ENCODE measurements around the gene STEAP1B.
"Not testable (repeated sequence)": the region's sequence is repeated elsewhere in the genome, so short reads cannot be mapped to it uniquely, and the experiment has no call there.

STEAP1B gene

GRCh38 chr7:22496912-22497311, 3.1 kb downstream of the STEAP1B start:
- DNase-seq (ENCODE audit: low spot score) = peak; percentile 36

DNA sequence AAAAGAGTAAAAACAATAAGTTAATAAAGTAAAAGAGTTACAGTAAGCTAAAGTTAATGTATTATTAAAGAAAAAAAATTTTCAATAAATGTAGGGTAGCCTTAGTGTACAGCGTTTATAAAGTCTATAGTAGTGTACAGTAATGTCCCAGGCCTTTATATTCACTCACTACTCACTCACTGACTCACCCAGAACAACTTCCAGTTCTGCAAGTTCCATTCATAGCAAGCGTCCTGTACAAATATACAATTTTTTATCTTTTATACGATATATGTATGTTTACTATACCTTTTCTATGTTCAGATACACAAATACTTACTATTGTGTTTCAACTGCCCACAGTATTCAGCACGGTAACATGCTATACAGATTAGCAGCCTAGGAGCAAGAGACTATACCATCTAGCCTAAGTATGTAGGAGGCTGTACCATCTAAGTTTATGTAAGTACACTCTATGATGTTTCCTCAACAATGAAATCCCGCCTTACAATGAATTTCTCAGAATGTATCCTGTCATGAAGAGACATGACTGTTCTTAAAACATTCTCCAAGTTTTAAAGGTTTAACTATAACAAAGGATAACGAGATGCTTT, 3.6 kb downstream of the STEAP1B start:
- DNase-seq (ENCODE audit: low spot score) = peak; percentile 18

DNA sequence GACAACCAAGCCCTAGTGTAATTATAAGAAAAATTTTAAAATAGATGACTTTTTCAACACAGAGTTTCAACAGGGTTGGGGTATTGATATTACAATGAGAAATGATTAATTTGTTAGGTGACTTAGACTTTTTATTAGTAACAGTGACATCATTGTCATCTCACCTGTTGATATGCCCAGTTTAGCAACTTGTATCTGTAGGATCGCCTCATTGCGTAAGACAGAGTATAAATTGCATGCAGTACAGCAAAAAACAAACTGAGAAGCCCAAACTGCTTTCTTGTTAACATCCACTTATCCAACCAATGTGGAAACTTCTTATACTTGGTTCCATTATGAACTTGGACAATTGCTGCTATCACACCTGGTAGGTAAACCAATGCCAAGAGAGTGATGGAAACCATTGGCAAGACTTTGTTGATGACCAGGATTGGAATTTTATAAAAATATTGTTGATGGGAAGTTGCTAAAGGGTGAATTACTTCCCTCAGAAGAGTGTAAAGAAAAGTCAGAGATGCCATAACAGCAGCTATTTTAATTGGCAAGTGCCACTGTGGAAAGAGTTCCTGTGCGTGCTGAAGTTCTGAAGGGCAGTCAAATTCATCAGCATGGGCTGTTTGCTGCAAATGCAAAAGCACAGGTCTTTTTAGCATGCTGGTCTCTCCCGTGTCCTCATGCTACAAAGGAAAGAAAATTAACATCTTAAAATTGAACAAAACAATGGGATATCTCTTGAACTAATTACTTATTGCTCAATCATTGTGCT, 6.6 kb downstream of the STEAP1B start:
- not testable (repeated sequence) for DNase-seq (ENCODE audit: low spot score)

GRCh38 chr7:22488643-22489462, 11.1 kb downstream of the STEAP1B start:
- DNase-seq (ENCODE audit: low spot score) = peak; percentile 65

DNA sequence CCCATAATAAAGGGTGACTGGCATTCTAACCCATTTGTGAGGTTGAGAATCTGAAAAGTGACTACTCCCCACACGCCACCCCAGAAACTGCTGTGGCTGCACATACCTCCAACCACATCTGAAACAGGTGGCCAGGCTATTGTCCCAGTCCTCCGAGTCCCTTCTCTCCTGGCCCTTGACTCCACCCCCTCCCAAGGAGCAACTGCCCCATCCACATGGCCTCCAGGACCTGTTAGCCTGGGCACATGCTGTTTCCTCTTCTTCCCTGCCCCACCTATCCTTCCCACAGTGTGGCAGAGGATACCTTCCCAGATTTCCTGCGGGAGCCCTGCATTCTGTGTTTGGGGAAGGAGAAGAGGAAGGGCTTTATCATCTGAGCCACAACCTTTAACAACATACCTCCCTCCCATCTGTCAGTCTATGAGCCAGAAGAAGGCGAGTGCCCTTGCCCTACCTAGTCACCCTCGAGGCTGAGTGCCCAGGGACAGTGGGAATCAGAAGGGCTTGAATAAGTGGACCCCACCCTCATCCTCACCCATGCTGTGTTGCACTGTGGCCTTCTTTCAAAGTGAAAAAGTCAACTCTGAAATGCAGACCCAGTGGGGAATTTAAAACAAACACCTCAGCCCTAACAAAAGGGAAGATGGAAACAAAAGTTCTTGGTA, 11.9 kb downstream of the STEAP1B start:
- DNase-seq (ENCODE audit: low spot score) = no peak

DNA sequence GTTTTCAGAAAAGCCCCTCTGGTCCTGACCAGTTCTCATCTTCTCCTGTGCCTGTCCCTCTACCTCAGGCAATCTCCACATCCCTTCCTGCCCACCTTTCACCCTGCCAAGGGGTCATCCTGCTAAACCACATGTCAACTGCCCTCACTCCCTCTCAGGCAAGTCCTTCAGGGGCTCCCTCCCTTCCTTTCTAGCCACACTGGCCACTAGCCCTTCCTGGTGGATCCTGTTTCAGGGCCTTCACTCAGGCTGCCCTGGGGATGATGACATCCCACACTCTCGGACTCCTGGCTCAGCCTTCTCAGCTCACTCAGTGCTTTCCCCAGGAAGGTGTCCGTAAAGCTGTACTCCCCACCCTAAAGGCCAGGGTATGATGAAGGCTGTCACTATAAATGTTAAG, 13.4 kb downstream of the STEAP1B start:
- DNase-seq (ENCODE audit: low spot score) = no peak

- DNase-seq (ENCODE audit: low spot score) = no peak
Measured at GRCh38 chr7:22485189-22485588, 14.8 kb downstream of the STEAP1B start.

GRCh38 chr7:22482503-22482902, 17.5 kb downstream of the STEAP1B start:
- no peak for DNase-seq (ENCODE audit: low spot score)

DNA sequence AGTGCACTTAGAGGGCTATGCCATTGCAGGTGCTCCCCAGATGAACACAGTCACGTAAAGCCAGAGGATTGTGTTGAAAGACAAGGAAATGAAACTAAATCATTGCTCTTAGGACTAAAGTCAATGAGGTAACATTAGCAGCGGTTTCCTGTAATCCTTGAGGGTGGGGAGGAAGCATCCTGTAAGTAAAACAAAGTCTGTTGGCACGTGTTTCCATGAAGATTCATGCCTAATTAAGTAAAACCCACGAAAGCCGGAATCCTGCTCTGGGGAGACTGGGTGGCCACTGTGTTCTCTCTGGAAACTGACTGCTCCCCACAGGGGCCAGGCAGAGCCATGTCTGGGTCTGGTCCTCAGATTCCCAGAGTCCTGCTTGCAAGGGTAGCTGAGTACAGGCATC, 18.3 kb downstream of the STEAP1B start:
- no peak for DNase-seq (ENCODE audit: low spot score)

DNA sequence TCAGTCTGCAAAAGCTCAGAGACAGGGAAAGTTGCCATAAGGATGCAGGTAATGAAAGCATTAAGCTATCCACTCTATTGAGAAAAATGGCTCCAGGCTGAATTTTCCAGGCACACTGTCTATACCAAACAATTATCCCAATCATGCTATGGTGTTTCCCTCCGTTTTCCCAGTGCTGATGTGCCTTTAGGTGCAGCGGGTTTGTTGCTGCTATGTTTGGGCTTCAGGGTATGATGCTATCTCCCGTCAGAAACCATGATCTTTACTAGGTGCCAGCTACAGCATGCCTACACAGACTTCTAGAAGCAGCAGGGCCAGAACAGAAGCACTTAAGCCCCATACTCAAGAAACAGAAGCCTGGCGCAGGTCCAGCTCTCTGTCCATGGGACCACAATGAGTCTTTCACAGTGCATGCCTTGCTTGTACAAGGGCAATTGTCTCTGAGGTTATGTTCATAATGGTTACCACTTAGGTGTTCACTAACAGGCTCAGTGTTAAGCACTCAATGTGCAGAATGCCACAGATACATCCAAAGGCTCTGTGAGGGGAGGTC, 19.4 kb downstream of the STEAP1B start:
- DNase-seq (ENCODE audit: low spot score) = no peak

DNA sequence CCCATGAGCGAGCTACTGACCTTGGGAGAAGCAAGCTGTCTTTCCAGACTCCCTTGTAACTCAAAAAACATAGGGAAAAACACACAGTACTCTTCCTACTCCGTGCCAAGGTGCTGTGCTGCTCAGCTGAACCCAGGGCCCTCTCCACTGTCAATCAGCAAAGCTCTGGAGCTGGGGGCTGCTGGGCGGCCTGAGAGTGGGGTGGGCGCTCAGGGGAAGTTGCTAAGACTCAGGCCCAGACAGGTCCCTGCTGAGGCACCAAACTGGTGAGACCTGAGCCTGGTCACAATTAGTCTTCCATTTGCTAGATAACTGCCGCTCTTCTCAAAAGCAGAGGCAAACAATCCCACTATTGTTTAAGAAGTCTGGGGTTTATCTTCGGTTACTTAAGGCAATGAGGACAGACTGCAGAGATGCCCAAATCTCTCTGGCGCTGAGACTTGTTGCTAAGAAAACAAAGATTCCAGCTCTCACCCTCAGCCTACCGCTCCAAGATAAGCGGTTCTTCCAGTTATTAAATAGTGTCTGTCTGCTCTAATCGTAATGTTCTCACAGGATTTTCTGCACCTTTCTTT, 22.0 kb downstream of the STEAP1B start:
- DNase-seq (ENCODE audit: low spot score) = no peak

DNA sequence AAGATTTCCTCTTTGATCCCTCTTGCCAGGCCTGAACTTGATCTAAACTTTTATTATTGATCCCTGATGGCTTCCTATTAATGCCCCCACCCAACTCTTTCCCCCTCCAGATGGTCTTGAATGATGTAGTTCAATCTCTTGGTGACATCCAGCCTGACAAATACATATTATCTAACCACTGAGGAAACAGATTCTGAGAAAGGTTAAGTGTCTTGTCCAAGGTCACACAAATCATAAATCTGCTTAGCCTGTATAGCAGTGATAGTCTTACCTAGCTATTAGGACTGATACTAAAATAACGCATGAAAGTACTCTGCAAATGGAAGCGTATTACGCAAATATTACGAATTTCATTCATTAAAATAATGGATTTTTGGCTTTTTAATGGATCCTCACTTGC, 22.7 kb downstream of the STEAP1B start:
- DNase-seq (ENCODE audit: low spot score) = no peak

- DNase-seq (ENCODE audit: low spot score) = no peak
Measured at GRCh38 chr7:22476824-22477223, 23.2 kb downstream of the STEAP1B start.

DNA sequence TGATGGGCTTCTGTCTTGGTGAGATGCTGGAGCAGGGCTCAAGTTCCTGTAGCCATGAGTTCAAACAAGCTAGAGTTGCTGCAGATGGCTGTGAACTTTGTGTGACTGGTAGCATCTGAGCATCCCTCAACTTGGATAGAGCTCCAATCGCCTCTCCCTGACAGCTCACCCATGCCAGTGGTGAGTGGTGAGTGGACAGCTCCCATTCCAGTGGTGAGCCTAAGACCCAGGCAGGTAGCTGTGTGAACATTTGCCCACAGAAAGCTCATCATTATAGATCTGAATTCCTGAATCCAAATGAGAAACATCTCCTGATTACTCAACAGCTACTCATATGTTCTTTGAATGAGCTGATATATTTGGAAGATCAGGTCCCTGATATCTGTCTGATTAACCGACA, 25.3 kb downstream of the STEAP1B start:
- DNase-seq (ENCODE audit: low spot score) = no peak

DNA sequence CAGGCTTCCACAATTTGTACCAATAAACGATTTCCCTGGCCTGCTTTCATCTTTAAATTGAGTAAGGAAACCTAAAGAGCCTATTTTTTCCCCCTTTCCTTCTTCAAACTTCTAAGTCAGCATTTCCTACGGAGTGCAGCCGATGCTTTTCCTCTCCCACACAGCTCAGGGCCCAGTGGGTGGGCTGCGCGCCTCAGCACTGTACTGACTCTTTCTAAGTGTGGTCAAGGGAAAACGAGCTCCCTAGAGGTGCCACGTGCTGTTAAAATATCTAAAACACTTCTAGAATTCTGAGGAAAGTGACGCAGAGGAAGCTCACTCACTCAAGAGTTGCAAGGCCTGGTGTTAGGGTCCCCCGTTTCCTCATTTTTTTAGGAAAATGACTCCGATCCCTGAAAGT, 29.0 kb downstream of the STEAP1B start:
- no peak for DNase-seq (ENCODE audit: low spot score)

DNA sequence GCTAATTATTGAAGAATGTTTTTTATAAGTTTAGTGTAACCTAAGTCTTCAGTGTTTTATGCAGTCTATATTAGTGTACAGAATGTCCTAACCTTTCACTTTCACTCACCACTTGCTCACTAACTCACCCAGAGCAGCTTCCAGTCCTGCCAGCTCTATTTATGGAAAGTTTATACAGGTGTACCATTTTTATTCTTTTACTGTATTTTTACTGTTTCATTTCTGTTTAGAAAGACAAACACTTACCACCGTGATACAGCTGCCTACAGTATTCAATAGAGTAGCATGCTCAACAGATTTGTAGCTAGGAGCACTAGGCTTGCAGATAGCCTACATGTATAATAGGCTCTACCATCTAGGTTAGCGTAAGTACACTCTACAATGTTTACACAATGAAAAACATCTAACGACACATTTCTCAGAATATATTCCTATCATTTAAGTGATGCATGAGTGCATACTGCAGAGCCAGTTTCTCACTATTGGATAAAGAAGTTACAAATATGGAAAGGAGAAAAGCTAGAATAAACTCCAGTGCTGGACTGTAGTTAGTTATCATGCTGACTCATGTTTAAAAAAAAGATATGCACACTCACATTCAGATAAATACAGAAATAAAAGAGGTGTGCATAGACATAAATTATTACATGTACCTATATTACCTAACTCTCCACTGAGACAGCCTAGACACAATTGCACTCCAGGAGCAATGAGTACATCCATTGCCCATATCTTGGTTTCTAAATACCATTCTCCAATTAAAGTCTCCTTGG, 30.4 kb downstream of the STEAP1B start:
- DNase-seq (ENCODE audit: low spot score) = no peak

DNA sequence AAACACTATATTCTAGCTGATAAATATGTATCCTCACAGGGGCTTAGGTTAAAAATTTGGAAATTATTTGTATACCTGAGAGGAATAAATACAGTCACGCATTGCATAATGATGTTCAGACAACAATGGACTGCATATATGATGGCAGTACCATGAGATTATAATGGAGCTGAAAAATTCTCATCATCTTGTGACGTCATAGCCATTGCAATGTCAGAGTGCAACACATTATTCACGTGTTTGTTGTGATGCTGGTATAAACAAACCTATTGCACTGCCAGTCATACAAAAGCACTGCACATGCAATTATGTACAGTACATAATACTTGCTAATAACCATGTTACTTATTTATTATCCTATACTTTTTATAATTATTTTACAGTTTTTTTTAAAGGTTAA, 31.4 kb downstream of the STEAP1B start:
- DNase-seq (ENCODE audit: low spot score) = no peak

DNA sequence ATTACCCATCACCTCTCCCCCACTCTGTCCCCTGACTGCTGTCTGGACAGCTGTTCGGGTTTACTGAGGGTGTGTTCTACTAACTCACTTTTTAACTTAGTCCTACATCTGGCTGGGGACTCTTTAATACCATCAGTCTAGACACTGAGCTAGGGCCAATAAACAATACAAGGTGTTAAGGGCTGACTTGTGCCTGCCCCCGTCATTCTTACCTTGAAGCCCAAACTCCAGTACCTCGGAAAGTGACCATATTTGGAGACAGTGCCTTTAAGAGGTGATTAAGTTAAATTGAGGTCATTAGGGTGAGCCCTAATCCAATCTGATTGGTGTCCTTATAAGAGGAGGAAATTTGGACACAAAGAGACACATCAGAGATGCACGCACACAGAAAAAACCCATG, 35.7 kb downstream of the STEAP1B start:
- no peak for DNase-seq (ENCODE audit: low spot score)

DNA sequence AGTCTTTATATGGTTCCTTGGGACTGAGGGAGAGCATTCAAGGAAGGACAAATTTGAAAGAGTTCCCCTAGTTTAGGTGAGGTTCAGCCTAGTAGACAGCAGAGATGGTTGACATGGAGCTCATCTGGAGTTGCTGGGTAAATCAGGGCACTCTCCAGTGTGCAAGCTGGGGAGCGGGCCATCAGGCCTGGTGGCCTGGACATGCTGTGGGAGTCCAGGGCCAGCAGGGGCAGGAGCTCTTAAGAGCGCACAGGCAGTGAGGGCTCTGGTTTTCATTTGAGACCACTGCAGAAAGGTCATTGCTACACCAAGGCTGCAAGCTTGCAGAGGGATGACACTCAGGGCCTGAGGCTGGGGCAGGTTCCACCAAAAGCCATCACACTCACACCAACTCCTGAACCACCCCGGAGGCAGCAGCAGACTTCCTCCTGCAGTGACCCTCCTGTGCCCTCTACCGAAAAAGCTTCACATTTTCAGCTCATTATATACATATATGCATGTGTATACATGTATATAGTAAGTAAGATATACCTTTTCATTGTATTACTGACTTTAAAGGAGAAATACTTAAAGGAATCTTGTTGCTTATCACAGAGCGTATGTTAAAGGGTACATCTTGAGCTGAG, 39.5 kb downstream of the STEAP1B start:
- DNase-seq (ENCODE audit: low spot score) = no peak

DNA sequence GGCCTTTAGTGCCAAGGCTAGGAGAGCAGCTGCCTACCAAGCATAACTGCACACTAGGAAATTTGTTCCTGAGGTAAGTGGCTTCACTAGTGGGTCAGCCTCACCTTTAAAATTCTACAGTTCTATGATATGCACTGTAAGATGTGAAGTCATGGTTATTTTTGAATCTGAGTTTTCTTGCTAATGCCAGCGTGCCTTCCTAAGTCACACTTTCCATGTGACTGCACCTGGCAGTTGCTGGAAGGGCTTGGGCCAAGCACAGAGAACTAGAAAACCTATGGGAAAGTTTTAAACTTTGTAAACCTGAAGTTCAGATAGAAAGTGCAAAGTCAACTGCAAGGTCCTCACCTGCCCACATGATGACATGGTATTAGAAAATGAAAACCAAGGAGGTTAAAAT, 42.5 kb downstream of the STEAP1B start:
- DNase-seq (ENCODE audit: low spot score) = no peak

DNA sequence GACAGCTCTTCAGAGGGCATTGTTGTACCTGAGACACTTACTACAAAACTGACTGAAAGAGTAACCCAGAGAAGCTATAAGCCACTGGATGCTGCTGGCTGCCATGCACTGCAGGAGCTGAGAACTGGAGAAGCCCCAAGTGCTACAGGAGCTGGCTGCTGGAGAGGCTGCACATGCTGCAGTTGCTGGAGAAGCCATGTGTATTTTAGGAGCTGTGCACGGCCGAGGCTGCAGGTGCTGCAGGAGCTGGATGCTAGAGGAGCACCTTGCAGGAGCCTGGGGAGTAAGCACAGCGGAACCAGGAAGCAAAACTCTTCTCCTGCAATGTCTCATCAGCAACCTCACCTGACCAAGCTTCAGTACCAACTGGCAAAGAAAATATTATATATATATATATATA, 45.5 kb downstream of the STEAP1B start:
- no peak for DNase-seq (ENCODE audit: low spot score)

Measured in RKO (cell line).